Activated CD4-positive, alpha-beta T cell treated with anti-CD3 and anti-CD28 coated beads for 36 hours (primary cell): ENCODE results near the gene SCAND1. TPM values are rescaled to one million over a fixed set of nuclear protein-coding genes. Genes with fewer than 3 reads are reported as not detected.

ENCODE experiments used
- ATAC-seq: fragments of 200-7000 bp; cut with Tn5 transposase; one replicate; pipeline ENCODE4 v1.10.0; 2021; ENCODE audit warnings: mild to moderate bottlenecking, moderate library complexity
- CTCF ChIA-PET: fragments of 350-600 bp; sonication (Branson Sonifier 250); formaldehyde crosslinking; loops from one replicate; lab custom pipeline; 2021; ENCODE audit warnings: antibody characterized with exemption; lab: Charles Lee
- POLR2A ChIA-PET: fragments of 350-600 bp; sonication (Branson Sonifier 250); formaldehyde crosslinking; loops from one replicate; lab custom pipeline; 2021; ENCODE audit warnings: antibody characterized with exemption, inconsistent platforms; lab: Charles Lee
- DNase-seq: peaks from one replicate; pipeline ENCODE4 v3.0.0-alpha.2; 2020
- H3K27ac Mint-ChIP-seq: one replicate; pipeline ENCODE4 v1.8.0; 2021; ENCODE audit warnings: mixed read lengths
- H3K27me3 Mint-ChIP-seq: one replicate; pipeline ENCODE4 v1.8.0; 2021; ENCODE audit warnings: mixed read lengths
- H3K36me3 Mint-ChIP-seq: one replicate; pipeline ENCODE4 v1.8.0; 2021; ENCODE audit warnings: low read depth, mixed read lengths
- H3K4me1 Mint-ChIP-seq: one replicate; pipeline ENCODE4 v1.8.0; 2021; ENCODE audit warnings: mixed read lengths
- H3K4me3 Mint-ChIP-seq: one replicate; pipeline ENCODE4 v1.8.0; 2021; ENCODE audit warnings: mild to moderate bottlenecking, moderate library complexity, mixed read lengths
- H3K9me3 Mint-ChIP-seq: one replicate; pipeline ENCODE4 v1.8.0; 2021; ENCODE audit warnings: low read depth, mixed read lengths
- intact Hi-C, 2 experiments: fragments of 100-400 bp; cut with DNase I in 1 of 2; cut with micrococcal nuclease in 1 of 2; formaldehyde crosslinking; loops; one replicate each; pipeline versions ENCODE4 v1.14.2 to v1.15.1; 2022 to 2024; cut with DNase I, micrococcal nuclease
- total RNA-seq, 2 experiments: library from RNA; stranded (reverse); gene quantifications; one replicate each; pipeline ENCODE4 v1.2.3, GENCODE V29; 2021

Gene SCAND1
- total RNA-seq, 2 experiments from 2014 or later = 37.8 to 39.3 TPM

GRCh38 chr20:35907017-35907701, 47.1 kb downstream of the SCAND1 start:
- H3K27me3 Mint-ChIP-seq = no peaks in the 10 kb centered on the region
- CTCF ChIA-PET = interaction anchor here (0.7 to 1.0 kb wide), 2 partner anchors 20 to 89 kb away, joined by 3 read pairs; no protein-coding TSS in a partner anchor
- intact Hi-C loops = no loop called here
- H3K4me3 Mint-ChIP-seq = no peak overlapping the region
- ATAC-seq (no peak), DNase-seq (no peak)
- no peak overlapping the region for H3K27ac Mint-ChIP-seq
- POLR2A ChIA-PET = no interaction called here
- H3K36me3 Mint-ChIP-seq = peaks cover 21% of the 10 kb centered on the region
- no peaks in the 10 kb centered on the region for H3K9me3 Mint-ChIP-seq
- H3K4me1 Mint-ChIP-seq = peaks cover 30% of the 10 kb centered on the region

DNA sequence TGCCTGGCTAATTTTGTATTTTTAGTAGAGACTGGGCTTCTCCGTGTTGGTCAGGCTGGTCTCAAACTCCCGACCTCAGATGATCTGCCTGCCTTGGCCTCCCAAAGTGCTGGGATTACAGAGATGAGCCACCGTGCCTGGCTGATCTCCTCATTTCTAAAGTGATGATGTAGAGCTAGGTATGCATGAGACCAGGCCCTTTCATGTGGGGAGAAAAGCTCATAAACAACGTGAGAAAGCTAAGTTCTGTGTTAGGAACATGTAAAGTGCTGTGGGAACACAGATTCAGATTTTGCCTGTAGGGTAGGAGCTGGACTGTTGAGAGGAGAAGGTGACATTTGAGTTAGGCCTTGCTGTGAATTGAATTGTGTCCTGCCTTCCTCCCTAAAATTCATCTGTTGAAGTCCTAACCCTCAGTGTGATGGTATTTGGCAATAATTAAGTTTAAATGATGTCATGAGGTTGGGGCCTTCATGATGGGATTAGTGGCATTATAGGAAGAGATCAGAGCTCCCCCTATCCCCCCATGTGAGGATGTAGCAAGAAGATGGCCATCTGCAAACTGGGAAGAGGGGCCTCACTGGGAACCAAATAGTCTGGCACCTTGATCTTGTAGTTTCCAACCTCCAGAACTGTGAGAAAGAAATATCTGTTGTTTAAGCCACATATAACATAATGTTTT, 49.2 kb downstream of the SCAND1 start:
- Mint-ChIP-seq H3K4me1 (peaks cover 30% of the 10 kb centered on the region), H3K27me3 (no peaks in the 10 kb centered on the region), H3K4me3 (no peak overlapping the region), H3K27ac (no peak overlapping the region), H3K9me3 (no peaks in the 10 kb centered on the region), H3K36me3 (peaks cover 22% of the 10 kb centered on the region)
- intact Hi-C loops = no loop called here
- DNase-seq = peak; percentile 15
- CTCF ChIA-PET = no interaction called here
- ATAC-seq = peak; percentile 24
- POLR2A ChIA-PET = no interaction called here

GRCh38 chr20:35903843-35904242, 50.5 kb downstream of the SCAND1 start:
- peaks cover 22% of the 10 kb centered on the region for H3K36me3 Mint-ChIP-seq
- no peak for DNase-seq
- ATAC-seq = no peak
- H3K27ac Mint-ChIP-seq = no peak overlapping the region
- no peak overlapping the region for H3K4me3 Mint-ChIP-seq
- H3K9me3 Mint-ChIP-seq = no peaks in the 10 kb centered on the region
- CTCF ChIA-PET = no interaction called here
- intact Hi-C loops = no loop called here
- H3K4me1 Mint-ChIP-seq = peaks cover 19% of the 10 kb centered on the region
- POLR2A ChIA-PET = interaction anchor here (0.5 kb wide), 1 partner anchor 166 kb away, joined by 3 read pairs; no protein-coding TSS in a partner anchor
- no peaks in the 10 kb centered on the region for H3K27me3 Mint-ChIP-seq

Other genes with a start within 250 kb of the SCAND1 start
- gene RBM39, start 212.2 kb downstream of the SCAND1 start, total RNA-seq = 100 to 1,000 TPM; 303 to 356 TPM
- gene PHF20, start 182.5 kb downstream of the SCAND1 start, total RNA-seq = 10 to 100 TPM; 54.3 to 61.6 TPM
- 1 to 10 TPM; 2.9 to 3.5 TPM for gene CNBD2, start 14.1 kb upstream of the SCAND1 start, total RNA-seq
- 1 to 10 TPM in 1 of 2 experiments, under 1 TPM in 1; 0.67 to 1.5 TPM for gene EPB41L1, start 200.2 kb upstream of the SCAND1 start, total RNA-seq